Stimulated activated CD8-positive, alpha-beta memory T cell treated with anti-CD3 and anti-CD28 coated beads, Interleukin-2, amount 100 ng/mL, for 48 hours (primary cell): ENCODE measurements around the gene DNAH17.

ENCODE experiments used
- DNase-seq, 2 donors: peaks; one replicate each; pipeline ENCODE4 v3.0.0-alpha.2; 2020; ENCODE audit warnings: low read depth in 2 of 2

Gene DNAH17

DNA sequence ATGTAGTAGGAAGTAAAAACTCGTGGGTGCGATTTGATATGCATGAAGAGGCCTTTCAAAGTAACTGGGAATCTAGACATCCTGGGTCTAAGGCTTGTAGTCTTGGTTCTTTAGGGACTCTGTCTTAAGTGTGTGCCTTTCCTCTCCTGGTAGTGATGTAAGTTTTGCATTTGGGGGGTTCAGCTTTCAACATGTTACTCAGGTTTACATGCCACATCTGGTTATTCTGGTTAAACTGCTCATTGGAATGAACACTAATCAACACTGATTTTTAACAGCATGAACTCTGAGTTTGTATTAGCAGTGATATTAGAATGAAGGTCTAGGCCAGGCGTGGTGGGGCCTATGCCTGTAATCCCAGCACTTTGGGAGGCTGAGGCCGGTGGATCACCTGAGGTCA, 183.6 kb downstream of the DNAH17 start:
- no peak for DNase-seq

DNA sequence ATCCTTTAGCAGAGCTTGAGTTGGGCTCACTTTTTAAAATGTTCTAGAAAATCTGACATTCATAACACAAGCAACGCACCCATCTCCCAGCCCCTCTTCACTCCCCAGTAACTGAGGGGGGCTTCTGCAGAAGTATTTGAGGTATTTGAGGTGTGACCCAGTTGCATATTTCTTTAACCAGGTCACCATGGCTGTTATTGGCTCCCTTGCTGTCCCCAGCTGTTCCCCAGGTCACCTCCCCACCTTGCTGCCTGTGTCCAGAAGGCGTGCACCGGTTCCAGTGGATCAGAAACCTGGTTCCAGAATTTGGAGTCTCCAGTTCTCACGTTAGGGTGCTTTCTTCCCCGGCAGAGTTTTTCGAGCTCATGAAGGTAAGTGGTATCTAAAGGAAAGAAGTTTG, 184.9 kb downstream of the DNAH17 start:
- no peak for DNase-seq

DNA sequence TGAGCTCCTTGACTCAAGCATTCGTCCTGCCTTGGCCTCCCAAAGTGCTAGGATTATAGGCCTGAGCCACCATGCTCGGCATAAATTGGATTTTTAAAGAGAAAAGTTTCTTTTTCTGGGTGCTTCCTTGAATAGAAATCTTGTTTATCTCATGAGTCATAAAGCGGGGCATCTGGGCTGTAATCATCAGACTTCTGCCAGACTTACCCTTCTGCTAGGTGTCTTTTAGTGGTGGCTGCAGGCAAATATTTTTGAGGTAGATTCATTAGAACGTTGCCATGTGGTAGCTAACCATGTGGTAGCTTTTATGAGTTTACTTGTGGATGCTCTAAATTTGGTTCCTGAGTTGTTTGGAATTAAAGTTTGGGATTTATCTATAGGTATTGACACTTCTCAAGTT, 185.4 kb downstream of the DNAH17 start:
- no peak for DNase-seq

DNA sequence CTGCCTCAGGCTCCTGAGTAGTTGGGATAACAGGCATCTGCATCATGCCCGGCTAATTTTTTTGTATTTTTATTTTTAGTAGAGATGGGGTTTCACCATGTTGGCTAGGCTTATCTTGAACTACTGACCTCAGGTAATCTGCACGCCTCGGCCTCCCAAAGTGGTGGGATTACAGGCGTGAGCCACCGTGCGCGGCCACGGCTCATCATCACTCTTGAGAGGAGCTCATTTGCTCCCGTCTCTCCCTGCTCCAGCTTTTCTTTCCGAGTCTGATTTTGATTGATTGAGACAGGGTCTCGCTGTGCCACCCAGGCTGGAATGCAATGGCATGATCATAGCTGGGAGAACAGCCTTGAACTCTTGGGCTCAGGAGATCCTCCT, 186.2 kb downstream of the DNAH17 start:
- DNase-seq, result no peak

DNA sequence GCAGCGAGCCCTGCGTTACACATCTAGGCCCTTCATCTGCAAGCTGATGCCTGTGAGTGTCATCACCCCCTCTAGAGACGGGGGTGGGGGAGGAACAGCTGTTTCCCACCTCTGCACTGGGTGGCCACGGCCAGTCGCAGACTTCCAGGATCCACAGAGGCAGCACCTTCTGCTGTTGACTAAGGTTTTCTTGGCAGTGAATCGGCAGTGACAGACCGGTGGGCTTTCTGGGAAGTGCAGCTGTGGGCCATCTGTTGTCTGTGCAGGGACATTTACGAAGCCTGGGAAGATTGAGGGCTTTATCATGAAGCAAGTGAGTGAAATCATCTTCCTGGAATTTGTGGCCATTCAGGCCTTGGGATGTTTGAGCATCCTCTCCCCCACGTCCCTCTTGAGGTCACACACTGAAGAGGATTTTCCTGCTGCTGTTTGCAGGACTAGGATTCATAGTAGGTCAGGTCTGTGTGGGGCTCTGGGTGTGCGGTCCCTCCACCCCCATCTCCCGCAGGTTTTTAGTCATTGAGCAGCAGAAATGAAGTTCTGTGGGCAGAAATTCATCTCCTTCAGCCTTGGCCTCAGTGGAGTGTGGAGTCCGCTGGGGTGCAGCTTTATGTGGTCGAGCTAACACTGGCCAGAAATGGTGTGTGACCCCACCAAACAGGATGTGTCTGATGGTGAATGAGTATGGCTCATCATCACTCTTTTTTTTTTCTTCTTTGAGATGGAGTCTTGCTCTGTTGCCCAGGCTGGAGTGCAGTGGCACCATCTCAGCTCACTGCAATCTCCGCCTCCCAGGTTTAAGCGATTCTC, 186.8 kb downstream of the DNAH17 start:
- no peak for DNase-seq

DNA sequence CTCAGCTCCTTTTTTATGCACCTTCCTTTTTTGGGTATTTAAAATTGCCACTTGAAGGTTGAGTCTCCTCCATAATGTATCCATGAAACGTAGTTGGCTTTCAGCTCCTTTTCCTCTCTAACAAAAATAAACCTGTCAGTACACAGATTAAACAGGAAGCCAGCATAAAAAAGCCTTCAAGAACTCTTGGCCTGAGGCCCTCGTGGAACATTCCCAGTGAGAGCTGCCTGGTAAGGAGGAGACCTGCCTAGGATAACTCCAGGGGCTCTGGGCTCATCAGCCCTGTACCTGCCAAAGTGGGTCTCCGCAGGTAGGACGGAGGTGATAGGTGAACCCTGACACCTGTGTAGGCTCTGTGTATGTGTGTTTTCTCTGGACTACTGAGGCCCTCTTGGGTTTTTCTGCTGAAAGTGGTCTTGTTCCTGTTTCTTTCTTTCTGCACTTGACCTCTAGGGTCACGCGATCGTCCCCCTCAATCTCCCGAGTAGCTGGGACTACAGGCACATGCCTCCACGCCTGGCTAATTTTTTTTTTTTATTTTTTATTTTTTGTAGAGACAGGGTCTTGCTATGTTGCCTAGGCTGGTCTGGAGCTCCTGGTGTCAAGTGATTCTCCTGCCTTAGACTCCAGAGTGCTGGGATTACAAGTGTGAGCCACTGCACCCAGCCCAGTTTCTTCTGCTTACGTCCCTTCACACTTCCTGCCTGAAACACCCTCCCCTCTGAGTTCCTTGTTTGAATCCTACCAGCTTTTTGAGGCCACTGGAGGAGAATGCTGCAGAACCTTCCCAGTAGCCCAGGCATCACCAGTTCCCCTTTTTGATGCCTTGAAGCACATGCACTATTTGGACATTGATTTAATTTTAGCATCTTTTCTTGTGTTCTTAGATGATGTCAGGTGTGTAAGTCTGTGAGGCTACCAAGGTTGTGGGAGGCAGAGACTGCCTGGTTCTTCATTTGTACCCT, 188.9 kb downstream of the DNAH17 start:
- DNase-seq, result no peak

DNA sequence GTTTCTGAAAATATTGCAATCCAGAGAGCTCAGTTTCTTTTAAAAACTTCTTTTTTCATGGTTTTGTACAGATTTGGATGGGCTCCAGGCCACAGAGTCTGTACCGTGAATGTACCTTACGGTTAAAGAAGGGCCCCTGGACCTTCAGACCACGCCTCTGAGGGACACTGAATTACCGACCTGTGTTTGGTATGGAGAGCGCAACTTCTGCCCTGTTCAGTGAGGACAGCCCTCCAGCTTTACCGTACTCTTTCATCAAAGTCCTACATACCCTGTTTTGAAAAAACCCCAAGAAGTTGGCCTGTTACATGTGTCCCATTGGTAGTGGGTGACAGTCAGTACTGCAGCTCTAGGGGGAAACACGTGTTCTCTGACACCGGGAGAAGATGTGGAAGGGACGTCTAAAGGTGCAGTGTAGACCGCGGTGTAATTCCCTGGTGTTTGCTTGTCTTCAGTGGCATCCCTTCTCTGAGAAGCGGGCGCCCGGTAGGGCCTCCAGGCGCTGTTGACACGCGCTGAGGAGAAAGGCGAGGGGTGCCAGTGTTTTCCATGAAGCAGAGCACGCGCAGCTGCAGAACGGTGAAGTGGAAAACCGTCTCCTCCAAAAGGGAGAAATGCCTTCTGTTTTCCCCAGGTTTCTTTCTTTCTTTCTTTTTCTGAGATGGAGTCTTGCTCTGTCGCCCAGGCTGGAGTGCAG, 192.6 kb downstream of the DNAH17 start:
- no peak for DNase-seq

DNA sequence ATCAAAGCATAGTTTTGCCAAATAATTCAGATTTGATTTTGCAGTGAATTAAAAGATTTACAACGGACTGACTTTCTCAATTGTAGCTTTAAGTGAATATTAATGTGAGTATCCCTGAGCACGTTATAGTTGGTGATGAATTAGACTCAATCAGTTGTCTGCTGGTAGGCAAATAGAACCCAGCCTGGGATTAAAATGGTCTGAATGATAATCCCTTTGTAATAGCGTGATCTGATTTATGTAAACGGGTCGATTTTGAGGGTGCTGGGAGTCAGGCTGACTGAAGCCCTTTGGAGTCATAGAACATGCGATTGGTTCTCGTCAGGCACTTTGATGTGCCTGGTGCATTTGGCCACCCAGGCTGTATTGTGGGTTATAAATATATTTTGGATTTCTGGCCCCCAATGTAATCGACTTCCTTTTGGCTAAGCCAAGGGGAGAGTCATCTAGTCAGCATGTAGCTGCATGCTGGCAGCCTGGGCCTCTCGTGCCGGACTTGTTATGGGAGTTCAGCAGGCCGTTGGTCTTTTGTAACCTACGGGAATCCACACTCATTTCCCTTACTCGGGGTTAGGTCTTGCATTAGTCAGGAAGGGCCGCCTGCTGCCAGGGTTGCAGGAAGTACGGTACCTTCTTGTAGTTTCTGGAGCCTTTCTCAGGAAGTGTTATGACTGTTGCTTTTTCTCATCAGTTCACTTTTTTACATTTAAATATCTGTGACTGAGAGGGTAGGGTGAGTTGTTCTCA, 193.3 kb downstream of the DNAH17 start:
- peak in 1 of 2 donors; percentile 56 for DNase-seq

DNA sequence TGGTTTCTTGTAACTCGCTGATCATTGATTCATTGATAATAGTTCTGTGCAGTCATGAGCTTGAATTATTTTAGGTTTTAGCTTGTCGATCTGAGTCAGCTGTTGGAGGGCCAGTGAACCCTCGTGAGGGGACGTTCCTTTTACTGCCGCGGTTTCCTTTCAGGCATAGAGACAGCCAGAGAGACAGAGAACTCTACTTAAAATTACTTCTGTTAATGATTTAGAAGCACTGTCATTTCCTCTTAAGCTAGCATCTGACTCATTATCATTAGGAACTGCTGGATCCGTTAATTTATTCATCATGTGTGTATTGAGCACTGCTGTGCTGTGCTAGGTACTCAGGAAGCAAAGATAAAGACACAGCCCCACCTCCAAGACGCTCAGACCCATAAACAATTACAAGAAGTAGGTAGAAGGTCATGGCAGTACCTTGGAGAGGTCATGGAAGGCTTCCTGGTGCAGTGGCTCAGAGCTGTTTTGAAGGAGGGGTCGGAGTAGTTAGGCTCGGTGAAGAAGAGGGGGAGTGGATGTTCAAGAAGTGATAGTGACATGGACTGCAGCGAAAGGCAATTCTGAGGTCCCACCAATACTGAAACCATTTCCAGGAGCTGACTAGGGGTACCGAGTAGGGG, 195.5 kb downstream of the DNAH17 start:
- no peak for DNase-seq

DNA sequence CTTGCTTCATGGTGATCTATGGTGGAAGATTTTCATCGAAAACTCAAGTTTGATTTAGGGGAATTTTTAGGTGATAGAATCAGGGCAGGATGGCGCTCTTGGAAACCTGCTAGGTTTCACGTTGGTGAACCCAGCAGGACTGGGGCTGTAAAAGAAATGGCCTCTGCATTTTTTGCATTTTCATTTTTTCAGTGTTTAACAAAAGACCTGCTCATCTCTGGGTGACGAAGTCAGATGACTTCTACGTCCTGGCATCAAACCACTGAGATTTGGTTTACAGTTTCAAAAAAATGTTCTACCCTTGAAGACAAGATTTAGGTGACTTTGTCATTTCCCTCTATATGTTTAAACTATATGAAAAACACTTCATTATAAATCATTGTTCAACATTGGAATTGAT, 196.8 kb downstream of the DNAH17 start:
- DNase-seq, result no peak

DNA sequence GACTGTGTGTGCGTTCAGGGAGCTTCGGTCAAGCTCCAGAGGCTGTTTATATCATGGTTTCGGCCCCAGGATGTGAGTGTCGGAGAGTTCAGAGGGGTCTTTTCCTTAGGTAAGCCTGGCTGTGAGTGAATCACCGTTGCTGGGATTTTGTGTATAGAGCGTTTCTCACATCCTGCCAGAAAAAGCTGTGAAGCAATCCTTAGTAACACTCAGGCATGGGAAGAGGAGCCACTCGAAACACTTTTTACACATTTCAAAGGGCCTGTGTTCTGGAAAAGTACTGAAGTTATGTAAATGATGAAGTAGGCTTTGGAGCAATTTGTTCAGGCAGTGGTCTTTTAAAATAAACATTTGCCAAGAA, 198.1 kb downstream of the DNAH17 start:
- DNase-seq, result no peak

DNA sequence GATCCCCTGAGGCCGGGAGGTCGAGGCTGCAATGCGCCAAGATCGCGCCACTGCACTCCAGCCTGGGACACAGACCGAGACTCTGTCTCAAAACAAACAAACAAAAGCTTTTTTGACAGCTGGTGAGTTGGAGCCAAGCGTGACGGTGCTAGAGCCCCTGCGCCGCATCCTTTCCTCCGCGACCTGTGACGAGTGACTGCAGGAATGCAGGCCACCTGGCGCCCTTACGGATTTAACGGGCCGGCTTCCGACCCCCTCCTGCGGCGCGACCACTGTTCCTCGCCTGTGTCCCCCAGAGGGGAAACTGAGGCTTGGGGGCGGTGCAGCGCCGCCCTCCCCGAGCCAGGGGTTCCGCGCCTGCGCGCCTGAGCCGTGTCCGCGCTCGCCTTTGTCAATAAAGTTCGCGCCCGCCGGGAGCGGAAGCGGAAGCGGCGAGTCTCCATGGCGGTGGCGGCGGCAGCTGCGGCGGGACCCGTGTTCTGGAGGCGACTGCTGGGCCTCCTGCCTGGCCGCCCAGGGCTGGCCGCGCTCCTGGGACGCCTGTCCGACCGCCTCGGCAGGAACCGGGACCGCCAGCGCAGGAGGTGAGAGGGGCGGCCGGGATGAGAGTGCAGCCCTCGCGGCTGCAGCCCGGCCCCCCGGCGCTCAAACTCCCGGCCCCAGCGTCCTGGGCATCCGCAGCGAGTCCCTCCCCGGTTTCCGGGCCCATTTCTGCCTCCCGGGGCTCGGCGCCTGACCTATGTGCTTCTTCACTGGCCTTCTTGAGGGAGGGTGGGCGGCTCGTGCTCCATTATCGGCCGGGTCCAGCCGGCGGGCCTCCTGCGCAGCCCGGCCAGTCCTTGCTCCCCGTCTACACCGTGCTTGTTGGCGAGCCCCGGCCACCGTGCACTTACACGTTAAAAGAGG, 198.7 kb downstream of the DNAH17 start, which contains the start of gene PGS1:
PGS1 (plus strand) TSS at position 425 of the 906 bp plus-strand sequence; CDS start at position 442, 17 bp downstream.
- peak; percentile 75 to 77 for DNase-seq

DNA sequence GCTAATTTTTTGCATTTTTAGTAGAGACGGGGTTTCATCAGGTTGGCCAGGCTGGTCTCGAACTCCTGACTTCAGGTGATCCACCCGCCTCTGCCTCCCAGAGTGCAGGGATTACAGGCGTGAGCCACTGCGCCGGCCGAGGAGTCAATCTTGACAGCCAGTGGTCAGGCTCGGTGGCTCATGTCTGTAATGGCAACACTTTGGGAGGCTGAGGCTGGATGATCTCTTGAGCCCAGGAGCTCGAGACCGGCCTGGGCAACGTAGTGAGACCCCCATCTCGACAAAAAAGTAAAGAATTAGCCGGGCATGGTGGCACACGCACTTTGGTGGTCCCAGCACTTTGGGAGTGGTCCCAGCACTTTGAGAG, 199.4 kb downstream of the DNAH17 start:
- no peak for DNase-seq

DNA sequence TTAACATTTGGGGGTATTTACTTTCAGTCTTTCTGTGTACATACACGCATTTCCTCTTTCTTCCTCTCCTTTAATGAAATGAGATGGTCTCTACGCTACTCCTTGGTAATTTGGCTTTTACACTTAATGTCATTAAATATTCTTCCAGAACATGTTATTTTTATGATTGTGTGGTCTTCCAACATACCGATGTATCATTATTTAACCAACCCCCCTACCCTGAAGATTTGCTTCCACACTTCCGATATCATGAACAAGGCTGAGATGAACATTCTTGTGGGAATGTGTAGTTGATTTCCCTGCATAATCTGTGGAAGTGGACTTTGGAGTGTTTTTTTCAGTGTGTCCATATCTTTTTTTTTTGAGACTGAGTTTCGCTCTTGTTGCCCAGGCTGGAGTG, 201.0 kb downstream of the DNAH17 start:
- DNase-seq, result no peak

DNA sequence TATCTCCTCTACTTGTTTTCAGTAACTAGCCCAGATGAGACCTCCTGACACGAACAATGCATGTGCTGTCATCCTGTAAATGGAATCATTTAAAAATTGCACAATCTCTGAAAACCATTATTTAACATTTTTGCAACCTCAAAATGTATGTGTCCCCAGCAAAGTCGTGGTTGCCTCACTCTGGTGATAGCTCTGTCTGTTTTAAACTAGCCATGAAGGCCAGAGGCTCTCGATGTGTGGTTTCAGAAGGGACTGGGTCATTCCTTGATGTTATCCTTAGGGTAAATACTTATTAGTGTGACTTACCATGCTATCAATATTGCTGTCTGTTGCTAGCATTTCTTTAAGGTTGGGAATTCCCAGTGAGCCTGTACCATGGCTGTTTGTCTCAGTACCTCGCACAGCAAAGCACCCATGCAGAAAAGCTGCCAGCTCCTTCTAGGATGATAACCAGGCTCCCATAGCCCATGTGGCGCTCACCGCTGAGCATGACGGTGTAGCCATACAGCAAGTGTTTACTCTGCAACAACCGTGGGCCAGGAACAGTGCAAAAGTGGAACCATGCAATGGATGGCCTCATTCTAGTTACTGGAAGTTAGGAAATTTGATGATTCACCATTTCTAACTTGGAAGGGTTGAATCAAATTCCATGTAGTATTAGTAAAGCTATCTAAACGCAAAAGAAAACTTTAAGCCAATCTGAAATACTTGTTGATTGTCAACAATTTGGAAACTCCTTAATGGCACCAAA, 201.6 kb downstream of the DNAH17 start:
- DNase-seq, result no peak

DNA sequence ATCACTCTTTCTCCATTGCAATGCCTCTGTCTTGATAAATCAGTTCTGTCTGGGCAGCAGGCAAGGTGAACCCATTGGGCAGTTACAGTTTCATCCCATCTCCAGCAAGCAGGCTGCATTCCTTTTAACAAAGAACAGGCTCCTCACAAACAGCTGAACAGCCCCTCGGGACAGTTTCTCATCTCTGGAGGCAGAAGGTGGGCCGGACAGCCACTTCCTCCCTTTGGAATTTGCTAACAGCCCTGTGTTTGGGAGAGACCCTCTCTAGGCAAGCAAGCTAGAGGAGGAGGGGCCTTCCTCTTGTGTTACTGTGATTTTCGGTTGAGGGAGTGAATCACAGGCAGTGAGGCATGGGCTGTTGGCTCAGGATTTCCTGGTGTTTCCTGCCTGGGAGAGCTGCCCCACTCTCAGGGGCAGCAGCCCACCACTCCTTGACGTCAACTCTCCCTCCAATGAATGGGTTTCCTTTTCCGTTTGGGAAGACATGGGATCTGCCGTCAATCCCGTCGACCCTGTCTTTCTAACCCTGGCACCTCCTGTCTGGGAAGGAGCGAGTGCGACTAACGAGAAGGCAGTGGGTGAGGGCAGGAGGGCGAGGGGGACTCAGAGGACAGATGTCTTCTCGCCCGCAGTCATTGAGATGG, 202.4 kb downstream of the DNAH17 start:
- no peak for DNase-seq

DNA sequence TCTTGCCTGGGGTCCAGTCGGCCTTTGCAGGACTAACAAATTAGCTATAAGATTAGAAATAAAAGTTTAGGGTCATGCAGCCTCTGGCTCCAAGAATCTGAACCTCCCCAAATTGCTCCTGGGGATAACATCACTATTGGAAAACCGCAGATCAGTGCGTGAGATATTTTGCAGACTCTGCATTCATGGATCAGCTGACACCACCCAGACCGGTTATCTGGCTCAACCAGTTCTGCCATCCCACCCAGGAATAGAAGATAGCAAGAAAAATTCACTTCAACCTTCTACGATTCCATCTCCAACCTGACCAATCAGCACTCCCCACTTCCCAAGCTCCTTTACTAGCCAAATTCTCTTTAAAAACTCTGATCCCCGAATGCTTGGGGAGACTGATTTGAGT, 203.0 kb downstream of the DNAH17 start:
- DNase-seq, result no peak
